NCI-H446 treated with DMSO at 0.1 percent for 48 hours (cell line): ENCODE data around the gene TMEM255B.
"Not testable (repeated sequence)": the region's sequence is repeated elsewhere in the genome, so short reads cannot be mapped to it uniquely, and the experiment has no call there.

Source experiments
- DNase-seq: peaks from one replicate; lab custom pipeline; 2025; lab: John Stamatoyannopoulos, UW

Gene TMEM255B

GRCh38 chr13:113817860-113818691 lies 59.0 kb downstream of the TMEM255B start:
- DNase-seq = no peak

GRCh38 chr13:113818700-113819295 lies 59.8 kb downstream of the TMEM255B start:
- DNase-seq = no peak

GRCh38 chr13:113819341-113819730 lies 60.3 kb downstream of the TMEM255B start:
- no peak for DNase-seq

GRCh38 chr13:113819731-113820715 lies 61.0 kb downstream of the TMEM255B start:
- DNase-seq = no peak

- peak; percentile 83 for DNase-seq
Observed at GRCh38 chr13:113820813-113821651, 62.0 kb downstream of the TMEM255B start.

- DNase-seq = no peak
Observed at GRCh38 chr13:113821847-113822246, 62.8 kb downstream of the TMEM255B start.

- DNase-seq = no peak
Observed at GRCh38 chr13:113822266-113822665, 63.2 kb downstream of the TMEM255B start.

- no peak for DNase-seq
Observed at GRCh38 chr13:113822956-113823744, 64.1 kb downstream of the TMEM255B start.

GRCh38 chr13:113823771-113824170 lies 64.7 kb downstream of the TMEM255B start:
- no peak for DNase-seq

- DNase-seq = no peak
Observed at GRCh38 chr13:113825841-113826240, 66.8 kb downstream of the TMEM255B start.

- DNase-seq = not testable (repeated sequence)
Observed at GRCh38 chr13:113826446-113826845, 67.4 kb downstream of the TMEM255B start.

GRCh38 chr13:113827021-113827420 lies 68.0 kb downstream of the TMEM255B start:
- no peak for DNase-seq

- DNase-seq = no peak
Observed at GRCh38 chr13:113828282-113828825, 69.3 kb downstream of the TMEM255B start.

- DNase-seq = not testable (repeated sequence)
Observed at GRCh38 chr13:113830426-113830950, 71.5 kb downstream of the TMEM255B start.

- no peak for DNase-seq
Observed at GRCh38 chr13:113831061-113831460, 72.0 kb downstream of the TMEM255B start.

- DNase-seq = no peak
Observed at GRCh38 chr13:113832205-113832604, 73.2 kb downstream of the TMEM255B start.

- DNase-seq = no peak
Observed at GRCh38 chr13:113832631-113833030, 73.6 kb downstream of the TMEM255B start.

GRCh38 chr13:113833111-113833830 lies 74.2 kb downstream of the TMEM255B start:
- DNase-seq = no peak

- not testable (repeated sequence) for DNase-seq
Observed at GRCh38 chr13:113834006-113834405, 75.0 kb downstream of the TMEM255B start.
